Right renal pelvis (tissue), 4 donors: ENCODE data around the gene MACROD2. TPM values are rescaled to one million over a fixed set of nuclear protein-coding genes. Genes with fewer than 3 reads are reported as not detected.
A peak's percentile ranks its signal among the peaks of the same experiment; 100 is the strongest.

Experiments used
- DNase-seq, 4 donors: peaks; one replicate each; pipeline ENCODE4 v3.0.0-alpha.2; 2013; ENCODE audit warnings: low read depth in 4 of 4, low spot score in 3 of 4, missing footprints in 1 of 4
- polyA plus RNA-seq, 4 donors: library from polyadenylated mRNA; unstranded; fragments of 120-200 nt; gene quantifications; one replicate each; pipeline ENCODE4 v1.2.1, GENCODE V29; 2013; ENCODE audit not compliant: insufficient read length in 4 of 4

Gene MACROD2
- polyA plus RNA-seq, 4 donors = 12.4 to 14.4 (median 13.6) TPM

DNA sequence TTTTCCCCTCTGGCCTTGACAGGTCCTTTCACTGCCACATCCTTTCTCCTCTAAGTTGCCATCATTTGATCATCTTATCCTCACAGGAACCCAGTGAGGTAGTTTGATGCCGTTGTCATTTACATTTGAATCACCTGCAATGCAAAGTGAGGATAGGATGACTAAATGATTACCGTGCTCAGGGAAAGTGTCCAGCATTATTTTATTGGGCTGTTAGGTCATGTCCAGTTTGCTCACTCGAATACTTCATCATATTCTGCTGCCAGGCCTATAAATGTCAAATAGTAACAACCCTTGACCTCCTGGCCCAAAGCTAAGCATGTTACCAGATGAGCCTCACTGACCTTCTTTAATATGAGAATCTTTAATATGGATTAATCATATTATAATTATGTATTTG lies 1410.8 kb downstream of the MACROD2 start:
- DNase-seq = no peak

DNA sequence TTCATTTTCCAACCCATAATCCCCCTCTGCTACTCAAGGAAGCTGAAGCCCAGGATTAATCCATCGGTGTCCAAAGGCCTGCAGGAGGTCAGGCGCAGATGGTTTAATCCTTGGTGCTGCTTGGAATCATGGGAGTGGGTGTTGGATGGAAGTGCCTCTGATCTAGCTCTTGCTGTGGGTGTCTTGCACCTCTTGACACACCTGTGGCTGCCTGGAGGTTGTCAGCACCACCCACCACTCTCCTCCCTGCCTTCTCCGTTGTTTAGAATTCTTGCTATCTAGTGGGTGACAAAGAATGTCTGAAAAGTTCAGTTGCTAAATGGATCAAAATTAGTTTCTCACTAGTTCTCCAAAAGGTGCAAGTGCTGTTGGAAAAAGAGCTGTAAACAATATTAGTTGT lies 1416.5 kb downstream of the MACROD2 start:
- DNase-seq = no peak

DNA sequence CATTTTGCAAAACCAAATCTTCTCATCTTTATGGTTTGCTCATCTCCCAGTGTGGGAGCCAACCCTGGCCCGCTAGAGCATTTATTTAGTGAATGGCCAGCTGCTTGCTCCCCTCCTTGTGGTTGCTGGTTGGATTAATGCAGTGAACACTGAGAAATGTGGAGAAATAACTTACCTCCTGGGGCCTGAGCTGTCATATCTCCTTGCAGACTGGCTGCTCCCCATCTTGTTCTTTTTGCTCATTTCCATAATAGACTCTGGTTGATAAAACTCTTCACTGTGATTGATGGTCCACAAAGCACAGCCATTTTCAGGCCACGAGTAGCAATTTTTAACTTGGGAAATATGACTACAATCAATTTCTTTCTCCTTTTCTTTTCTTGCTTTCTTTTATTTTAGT lies 1420.6 kb downstream of the MACROD2 start:
- no peak for DNase-seq

DNA sequence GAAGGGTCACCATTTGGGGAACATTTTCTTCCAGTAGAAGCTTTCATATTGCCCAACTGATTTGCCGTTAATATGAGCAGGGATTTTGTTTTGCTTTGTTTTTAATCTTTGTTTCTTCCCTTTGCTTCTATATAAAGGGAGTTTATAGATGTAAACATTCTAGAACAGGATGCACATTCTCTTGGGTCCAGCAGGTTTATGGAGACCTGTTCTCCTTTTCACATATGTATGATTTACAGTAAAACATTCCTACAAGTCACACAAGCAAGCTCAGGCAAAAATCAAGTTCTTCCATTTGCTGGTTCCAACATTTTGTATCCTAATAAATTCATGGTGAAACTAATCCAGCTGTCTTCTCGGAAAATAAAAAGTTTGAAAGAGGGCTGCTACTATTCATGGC lies 1424.5 kb downstream of the MACROD2 start:
- DNase-seq = no peak

DNA sequence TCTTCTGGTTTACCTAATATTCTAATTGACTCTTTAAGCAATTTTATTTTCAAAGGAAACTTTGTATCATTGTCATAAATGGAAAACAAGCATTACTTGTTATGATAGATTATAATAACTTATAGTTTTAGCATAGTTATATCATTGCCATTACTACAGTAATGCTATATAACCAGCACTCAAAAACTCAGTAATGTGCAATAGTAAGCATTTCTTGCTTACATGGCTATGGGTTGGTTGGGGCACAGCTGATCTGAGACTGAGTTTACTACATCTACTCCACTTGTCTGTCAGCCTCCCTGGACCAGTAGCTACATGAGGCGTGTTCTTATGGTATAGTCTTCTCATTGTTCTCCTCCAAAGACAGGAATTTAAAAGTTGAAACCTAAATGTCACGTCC lies 1427.7 kb downstream of the MACROD2 start:
- DNase-seq = no peak

DNA sequence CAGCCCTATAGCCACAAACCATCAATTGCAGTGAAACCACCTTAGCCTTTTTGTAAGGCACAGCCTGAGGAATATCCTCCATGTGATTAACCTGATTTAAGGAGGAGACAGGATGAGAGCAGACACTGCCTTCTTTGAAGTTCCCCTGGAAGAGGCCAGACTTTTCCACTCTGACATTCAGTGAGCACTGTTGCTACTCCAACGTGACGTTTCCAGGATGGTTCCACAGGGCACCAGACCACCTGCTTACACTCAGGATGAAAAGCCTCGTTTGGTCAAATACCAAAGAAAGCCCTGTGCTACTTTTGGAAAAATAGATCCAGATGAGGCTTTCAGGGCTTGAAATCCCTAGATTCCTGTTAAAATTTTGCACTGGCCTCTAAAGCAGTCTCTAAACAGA lies 1444.2 kb downstream of the MACROD2 start:
- DNase-seq = no peak

DNA sequence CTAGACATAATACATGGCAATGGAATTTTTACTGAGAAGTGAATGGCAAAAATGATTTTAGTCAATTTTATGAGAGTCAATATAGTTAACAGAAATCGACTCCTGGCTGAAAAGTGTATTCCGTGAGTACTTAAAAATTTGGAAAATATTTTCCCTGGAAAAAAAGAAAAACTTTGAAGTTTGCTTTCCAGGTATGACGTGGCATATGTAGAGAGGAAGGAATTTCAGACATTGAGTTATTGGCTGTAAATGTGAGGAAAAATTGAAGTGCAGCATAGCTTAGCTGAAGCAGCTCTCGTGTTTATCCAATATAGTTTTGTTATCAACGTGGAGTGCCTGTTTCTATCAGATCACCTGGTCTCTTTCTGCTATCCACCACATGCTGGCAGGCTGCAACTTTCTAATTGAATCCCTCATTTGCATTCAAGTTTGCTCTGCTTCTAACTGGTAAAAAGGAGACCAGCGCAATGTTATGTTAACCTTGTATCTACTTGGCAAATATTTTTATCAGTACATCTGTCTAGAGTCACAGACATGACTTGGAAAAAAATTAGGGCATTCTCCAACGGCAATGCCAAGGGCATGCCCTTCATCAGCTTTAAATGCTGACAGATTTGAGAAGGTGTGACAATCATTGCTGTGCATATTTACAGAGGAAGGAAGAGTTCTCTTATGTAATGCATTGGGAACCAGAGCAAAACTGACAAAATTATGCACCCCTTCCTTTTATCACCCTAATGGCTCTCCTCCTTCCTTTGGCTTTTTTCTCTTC lies 1444.9 kb downstream of the MACROD2 start:
- DNase-seq = no peak

DNA sequence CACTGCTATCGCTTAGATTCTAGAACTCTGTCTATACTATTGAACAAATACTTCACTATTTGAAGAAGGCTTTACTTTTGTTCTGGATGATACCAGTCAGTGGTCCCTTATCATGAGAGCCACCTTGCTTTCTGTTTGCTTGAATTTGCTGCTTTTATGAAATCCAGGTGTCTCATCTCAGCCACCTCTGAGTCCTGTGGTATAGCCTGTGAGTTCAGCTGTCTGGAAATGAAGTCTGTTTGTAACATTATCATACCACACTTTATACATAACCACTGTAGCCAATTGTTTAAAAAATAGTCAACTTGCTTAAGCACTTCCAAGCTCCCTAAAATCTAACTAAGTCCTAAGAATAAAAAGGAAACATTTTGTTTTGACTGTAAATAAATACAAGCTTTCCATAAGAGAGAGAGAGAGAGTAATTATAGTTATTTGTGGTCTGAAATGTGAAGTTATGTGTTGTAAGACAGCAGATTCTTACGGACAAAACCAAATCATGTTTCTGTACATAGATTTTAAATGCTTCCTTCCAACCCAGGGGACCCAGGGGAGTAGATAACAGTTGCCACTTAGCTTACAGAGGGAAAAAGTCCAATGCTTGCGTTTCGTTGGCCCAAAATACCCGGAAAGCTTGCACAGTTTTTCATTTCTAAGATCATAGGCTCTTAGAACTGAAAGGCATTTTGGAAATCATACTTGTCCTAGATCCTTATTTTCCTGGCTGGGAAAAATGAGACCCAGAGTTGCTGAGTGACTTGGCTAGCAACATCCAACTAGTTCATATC lies 1449.9 kb downstream of the MACROD2 start:
- no peak for DNase-seq

DNA sequence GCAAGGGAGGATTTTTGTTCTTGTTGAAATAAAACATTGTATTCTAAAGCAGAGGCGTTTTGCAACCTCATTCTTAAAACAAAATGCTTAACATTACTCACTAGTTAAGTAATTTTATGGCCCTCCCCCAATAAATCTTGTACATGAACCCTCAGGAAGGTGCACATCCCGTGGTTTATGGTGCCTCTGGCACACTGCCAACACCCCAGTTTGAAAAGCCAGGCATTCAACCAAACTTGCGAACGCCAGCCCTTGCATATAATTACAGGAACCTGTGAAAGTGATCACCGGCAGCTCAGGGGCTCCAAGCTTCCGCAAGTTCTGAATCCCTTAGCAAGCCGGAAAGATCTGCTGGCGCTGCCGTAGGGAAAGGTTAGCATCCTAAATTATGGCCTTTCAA lies 1451.1 kb downstream of the MACROD2 start:
- DNase-seq = peak; percentile 22 to 63 (median 42)

DNA sequence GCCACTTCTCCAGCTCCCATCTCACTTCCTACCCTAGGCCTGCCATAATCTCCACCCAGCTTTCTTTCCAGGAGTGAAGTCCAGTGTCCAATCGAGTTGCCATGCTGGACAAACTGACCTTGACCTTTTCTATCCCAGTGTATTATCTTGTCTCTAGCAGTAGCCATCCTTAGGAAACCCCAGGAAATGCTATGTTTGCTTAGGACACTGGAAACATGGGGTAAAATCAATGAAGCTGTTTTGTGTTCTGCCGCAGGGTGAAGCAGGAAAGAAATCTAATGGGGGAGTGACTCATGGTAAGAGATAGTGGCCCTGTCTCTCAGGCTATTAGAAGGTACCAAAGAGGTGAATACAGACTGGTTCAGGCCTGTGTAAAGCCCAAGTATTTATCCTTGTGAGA lies 1452.2 kb downstream of the MACROD2 start:
- no peak for DNase-seq

DNA sequence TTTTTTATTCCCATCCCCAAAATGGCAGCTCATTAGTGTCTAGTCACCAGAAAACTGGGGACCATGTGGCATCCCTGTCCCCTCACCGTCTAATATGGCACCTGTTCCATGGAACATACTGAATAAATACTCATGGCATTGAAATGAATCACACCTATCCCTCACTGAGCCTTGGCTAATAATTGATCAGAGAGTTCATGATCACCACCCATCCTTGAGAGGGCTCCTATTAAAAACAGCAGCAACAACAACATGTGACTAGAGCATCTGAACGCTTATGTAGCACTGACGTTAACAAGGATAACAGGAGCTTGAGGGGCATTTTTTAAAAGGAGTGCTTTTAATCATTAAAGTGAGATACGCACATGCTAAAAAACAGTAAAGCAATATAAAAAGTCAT lies 1453.7 kb downstream of the MACROD2 start:
- no peak for DNase-seq

DNA sequence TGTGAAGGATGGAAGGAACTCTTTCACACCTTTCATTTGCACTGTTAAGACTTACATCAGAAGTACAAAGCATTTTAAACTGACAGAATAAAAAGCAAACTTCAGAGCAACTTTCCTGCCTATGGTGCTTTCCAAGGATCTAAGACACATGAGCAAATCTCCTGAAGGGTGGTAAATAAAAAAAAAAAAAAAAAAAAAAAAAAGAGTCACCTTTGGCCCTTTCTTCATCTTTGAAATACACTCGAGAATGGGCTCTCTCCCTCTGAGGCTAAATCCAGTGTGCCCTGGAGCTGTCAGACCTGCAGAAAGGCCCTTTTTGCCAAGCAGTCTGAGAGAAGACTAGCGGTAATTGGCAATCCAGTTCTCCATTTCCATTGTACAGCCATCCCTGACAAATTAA lies 1455.9 kb downstream of the MACROD2 start:
- no peak for DNase-seq

DNA sequence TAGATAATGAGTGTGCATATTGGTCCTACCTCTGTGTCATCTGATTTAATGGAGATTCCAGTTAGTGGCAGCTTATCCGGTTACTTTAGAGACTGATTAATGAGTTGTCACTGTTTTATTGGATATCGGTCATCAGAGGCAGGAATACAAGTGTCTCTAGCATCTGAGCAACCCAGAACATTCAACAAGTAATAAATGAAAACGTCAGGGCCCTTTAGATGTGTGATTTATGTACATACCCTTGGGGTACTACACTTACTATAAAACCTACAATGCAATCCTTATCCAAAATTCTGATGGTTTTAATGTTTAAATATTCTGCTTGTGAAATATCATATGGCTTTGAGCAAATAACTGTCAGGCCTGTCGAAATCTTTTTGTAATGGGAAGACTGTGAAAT lies 1460.0 kb downstream of the MACROD2 start:
- DNase-seq = no peak

DNA sequence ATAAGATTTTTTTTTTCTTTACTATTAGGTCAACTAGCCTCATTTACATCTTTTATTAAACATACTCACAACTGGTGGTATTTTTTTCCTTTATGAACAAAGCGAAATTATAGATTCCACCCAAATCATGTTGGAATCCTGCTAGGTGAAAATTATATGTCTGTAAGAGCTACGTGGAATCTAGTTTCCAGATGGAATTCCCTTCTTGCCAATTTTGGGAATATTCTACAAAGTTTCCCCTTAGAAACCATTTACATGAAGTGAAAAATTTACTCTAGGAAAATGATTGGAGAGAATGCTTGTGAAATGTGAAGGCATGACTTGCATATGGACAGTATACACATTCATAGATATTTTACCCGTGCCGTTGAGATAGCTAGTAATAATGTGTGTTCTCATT lies 1466.6 kb downstream of the MACROD2 start:
- DNase-seq = no peak

DNA sequence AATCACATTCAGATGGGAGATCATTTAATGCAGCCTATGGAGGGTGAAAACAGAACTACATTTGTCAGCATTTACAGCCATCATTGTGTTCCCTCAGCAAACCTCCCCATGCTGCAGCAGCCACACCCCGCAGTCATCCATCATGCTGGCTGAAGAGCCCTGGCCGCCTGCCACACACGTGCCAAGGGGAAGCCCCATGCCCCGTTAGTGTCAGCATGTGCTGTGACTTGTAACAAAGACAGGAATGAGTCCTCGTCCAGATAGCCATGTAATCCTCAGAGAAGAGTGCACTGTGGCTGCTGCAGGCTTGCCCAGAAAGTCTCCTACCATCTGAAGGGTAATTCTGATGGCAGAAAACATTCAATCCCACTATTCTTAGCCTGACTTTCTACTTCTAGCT lies 1480.2 kb downstream of the MACROD2 start:
- DNase-seq = peak in 2 of 4 donors; percentile 3 to 27

DNA sequence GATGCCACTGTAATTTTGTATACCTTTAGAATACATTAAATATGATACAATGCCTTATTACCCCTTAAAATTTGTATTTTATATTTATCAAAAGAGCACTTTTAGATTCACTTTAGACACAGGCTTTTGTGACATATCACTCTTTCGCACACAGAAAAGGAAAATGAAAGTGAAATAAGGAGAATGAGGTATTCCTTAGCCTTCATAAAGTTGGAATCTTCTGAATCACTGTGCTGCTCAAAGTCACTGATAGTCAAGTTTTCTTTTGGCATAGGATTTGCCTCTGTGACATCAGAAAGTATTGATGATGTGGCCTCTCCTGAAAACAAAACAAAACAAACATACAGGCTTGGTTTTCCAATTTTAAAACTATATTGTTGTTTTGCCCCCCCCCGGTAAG lies 1480.9 kb downstream of the MACROD2 start:
- no peak for DNase-seq

DNA sequence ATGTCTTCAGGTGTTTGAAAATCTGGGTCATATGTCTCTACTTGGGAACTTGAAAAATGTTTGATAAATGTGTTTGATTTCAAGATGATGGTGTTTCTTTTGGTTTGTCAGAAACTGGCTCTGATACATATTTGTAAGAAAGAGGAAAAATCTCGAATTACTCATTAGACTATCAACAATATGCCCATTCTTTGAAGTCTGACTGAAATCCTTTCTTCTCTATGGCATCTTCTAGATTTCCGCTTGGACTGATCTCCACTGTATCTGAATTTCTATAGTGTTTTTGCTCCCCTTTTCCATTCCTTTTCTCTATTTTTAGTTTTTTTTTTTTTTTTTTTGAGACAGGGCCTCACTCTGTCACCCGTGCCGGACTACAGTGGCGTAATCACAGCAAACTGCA lies 1481.5 kb downstream of the MACROD2 start:
- no peak for DNase-seq

DNA sequence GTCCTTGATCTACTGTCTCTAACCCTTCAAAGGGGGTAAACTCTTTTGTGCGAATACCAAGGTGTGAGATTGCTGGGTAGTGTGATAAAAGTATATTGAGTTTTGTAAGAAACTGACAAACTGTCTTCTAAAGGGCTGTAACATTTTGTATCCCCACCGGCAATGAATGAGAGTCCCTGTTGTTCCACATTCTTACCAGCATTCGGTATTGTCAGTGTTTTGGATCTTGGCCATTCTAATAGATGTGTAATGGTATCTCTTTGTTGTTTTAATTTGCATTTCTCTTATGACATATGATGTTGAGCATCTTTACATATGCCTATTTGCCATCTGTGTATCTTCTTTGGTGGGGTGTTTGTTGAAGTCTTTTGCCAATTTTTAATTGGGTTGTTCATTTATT lies 1487.2 kb downstream of the MACROD2 start:
- no peak for DNase-seq

DNA sequence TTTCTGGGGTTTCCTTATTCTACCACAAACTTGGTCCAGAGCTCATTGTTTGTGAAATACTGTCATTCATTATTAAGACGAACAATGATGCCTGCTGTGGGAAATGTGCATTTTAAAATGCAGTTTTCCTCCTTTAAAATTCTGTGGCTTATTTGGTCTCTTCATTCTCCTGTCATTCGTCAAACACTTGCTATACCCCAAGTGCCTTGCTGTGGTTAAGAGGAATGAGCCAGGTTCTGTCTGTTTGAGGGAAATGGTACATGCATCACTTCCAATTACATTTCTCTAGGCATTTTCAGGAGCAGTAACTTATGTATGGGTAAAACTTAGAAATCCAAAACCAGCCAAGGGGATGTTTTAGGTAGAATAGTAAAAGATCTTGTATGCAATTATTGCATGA lies 1490.2 kb downstream of the MACROD2 start:
- DNase-seq = no peak

DNA sequence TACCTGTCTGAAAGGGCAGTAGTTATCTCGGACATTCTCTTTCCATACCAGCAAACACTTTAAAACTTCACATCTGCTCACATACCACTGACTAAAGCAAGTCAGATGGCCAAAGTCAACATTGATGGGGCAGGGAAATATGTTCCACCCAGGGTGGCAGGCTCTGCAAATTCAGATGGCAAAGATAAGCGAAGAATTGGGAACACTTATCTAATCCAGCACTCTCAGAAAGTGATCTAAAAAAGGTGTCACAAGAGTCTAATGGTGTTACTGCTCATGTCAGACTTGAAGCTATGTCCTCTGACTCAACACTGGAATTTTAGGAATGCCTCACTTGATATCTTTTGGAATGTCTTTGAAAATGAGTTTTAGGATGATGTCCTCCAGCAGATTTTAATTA lies 1491.7 kb downstream of the MACROD2 start:
- DNase-seq = no peak

DNA sequence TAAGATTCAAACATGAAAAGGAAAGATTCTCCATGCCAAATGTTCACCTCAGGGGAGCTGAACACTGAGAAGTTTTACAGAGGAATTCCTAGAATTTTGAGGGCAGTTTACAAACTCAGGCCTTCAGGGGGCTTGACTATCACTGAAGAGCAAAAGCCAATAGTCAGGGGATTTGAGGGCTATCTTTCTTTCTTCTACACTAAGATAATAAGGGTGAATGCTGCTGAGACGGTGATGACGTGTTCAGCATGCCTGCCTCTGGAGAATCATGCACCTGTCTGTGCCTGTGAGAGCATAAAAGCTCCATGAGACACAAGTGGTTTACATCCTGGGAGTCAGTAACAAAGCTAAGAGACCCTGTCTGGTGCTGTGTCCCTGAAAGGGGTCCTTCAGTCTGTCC lies 1492.4 kb downstream of the MACROD2 start:
- no peak for DNase-seq

DNA sequence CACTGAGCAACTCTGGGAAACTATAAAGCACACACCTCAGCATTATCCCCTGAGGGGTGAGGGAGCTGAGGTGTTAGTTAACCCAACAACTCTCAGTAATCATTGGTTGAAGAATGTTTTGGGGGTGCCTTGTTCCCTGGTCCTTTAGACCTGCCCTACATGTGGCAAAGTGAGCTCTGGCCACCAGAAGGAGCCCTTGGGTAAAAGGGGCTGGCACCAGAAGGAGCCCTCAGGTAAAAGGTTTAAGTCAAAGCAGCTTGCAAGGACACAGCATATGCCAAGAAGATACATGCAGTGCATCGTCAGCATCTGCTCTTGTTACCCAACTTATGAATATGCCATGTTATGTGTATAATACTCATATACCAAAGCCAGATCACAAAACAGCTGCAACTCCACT lies 1496.3 kb downstream of the MACROD2 start:
- no peak for DNase-seq
